GM21717 (cell line): ENCODE data around the gene NHS.
A peak's percentile ranks its signal among the peaks of the same experiment; 100 is the strongest.

Source experiments
- ATAC-seq: cut with Tn5 transposase; IDR thresholded peaks from one replicate; pipeline ENCODE4 v1.9.1; 2021; ENCODE audit warnings: mild to moderate bottlenecking, moderate library complexity; ENCODE audit not compliant: unreplicated experiment

NHS gene

DNA sequence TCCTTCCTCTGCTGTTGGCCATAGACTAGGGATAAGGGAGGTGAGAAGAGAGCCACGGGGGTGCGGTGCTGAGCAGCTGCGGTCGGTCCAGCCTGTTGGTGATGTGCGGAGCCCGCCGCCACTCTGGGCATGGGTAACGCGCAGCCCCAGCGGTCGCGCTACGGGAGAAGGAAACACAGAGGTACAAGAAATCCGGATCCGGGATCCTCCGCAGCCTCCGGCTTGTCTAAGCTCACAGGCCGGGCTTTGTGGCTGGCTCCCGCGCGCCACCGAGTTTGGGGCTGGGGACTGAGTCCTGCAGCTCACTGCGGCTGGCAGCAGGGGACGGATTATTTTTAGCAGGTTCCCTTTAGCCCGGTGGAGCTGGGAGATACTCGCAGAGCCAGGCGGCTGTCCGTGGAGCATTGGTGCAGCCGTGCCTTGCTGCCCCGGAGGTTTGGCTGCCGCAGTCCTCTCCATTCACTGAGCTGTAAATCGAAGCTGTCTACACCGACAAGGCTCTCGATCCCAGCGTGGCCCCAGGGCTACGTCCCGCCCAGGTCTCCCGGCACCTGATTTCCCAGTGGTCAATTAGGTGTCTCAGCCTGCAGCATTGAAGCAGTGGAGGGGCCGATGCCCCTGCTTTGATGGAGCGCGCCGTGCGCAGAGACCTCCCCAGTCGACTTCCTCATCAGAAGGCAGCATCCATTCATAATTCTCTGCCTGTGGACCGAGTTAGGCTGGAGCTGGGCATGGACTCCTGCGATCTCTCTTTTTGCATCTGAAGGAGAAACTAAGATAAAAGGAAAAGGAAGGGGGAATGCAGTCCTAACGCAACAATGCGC lies 280.4 kb downstream of the NHS start:
- ATAC-seq: no peak

- ATAC-seq: no peak
Observed at GRCh38 chrX:17656035-17656418, 281.0 kb downstream of the NHS start.

DNA sequence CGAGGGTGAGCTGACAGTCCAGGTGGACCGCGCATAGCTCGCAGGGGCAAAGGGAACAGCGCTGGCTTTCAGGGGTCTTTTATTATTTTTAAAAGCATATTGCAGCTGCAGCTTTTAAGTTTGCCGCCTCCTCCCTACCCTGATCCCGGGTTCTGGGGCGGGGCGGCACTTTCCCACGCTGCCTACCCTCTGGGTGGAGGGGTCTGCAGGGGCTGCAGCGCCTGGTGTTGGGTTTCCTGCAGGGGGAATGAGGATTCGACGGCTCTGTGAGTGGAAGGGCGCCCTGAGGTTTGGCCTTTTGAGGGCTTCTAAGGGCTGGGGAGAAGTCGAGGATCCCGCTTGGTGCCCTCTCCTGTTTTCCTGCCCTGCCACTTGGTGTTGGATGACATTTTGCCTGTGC lies 281.6 kb downstream of the NHS start:
- no peak for ATAC-seq

GRCh38 chrX:17662391-17662790 lies 287.4 kb downstream of the NHS start:
- no peak for ATAC-seq

DNA sequence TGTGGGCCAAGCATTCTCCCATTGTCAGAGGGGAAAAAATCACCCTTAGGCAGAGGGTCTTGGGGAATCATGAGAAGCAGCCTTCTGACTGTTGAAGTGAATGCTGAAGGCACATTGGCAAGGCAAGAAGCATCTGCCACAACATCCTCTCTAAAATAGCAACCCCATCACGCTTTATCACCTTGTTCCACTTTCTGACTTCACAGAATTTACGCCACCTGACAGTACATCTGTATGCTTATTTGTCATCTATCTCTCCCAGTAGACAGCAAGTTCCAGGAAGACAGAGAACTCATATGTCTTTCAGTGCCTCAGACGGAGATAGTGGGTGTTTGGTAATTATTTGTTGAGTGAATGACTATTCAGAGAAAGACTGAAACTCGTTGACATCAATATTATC lies 293.9 kb downstream of the NHS start:
- no peak for ATAC-seq

DNA sequence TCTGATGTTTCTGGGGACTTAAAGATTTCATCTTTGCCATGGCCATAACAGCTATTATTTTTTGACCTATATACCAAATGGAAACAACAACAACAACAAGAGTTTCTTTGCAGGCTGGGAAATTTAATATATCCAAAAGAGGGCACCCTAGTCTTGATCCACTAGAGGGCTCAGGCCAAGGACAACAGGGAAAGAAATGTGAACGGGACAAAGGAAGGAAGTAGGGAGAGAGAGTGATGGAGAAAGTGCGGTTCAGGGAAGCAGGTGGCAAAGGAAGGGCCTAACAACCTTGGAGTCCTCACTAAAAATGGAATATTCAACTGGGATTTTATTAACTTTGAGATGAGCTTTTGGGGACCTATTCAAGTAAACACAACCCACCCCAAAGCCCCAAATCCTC lies 294.5 kb downstream of the NHS start:
- ATAC-seq: no peak

DNA sequence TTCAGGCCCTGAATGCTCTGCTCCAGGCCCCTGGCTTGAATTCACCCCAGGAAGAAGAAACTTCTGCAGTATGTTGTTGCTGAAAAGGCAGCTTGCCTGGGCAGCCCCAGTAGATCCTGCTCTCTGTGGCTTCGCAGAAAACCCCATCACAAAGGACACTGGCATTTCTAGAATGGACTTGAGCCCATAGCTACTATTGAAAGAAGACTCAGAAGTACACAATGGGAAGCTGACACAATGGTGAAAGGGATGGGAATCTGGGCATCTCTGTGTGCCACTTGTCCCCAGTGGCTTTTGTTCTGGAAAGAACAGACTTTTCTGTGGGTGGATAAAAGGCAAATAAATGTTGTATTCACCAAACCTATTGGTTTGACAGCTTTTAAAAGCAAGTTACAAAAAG lies 294.9 kb downstream of the NHS start:
- no peak for ATAC-seq

DNA sequence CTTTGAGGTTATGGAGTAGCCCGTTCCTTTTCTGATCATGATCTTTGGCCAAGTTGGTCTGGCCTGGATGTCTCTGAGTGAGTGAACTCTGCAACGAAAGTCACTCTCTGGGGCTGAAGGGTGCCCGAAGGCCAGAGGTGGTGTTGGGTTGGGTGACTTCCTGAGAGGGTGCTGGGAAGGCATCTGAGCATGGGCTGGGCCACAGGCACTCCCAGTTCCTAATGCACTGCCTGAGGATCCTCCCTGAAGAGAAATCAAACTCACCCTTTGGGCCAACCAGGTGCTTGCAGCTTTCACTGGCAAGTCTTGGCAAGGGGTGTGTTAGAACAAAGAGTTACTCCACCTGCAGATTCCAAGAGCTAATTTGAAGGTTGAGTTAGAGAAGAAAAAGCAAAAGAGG lies 295.9 kb downstream of the NHS start:
- ATAC-seq: no peak

DNA sequence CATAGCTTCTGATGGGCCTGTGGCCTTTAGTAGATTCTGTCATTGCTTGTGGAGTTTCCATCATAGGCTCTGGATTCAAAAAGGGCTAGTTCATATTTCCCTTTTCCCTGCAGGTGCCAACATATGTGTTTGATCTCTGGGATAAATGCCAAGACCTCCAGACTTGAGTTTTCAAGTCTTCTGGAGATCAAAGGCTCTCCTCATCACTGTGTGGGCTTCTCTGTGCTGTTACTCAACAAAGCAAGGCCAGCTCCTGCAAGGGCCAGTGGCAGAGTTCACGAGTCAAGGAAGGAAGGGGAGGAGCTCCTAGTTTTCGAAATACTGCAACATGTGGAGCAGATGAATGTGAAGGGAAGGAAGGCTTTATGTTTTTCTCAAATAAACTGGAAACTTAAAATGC lies 299.6 kb downstream of the NHS start:
- ATAC-seq: no peak

DNA sequence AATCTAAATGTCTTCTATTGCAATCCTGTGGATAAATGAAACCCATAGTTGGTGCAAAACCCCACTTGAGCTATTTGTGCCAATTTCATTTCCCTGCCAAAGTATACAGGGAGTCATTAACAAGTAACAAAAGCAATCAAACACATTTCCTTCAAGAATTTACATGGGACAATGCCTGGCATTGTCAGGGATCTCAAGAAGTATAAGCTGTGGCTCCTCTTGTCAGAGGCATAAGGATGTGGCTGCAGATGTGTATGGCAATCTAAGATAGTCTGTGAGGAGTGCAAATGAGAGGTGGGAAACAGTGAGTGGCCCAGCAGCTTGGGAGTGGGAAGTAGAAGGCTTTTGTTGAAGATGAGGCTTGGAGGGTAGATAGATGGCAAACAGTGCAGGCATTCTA lies 304.3 kb downstream of the NHS start:
- ATAC-seq: no peak

GRCh38 chrX:17679820-17680219 lies 304.8 kb downstream of the NHS start:
- no peak for ATAC-seq

- ATAC-seq: no peak
Observed at GRCh38 chrX:17680732-17681413, 305.9 kb downstream of the NHS start.

GRCh38 chrX:17682259-17682658 lies 307.3 kb downstream of the NHS start:
- ATAC-seq: no peak

DNA sequence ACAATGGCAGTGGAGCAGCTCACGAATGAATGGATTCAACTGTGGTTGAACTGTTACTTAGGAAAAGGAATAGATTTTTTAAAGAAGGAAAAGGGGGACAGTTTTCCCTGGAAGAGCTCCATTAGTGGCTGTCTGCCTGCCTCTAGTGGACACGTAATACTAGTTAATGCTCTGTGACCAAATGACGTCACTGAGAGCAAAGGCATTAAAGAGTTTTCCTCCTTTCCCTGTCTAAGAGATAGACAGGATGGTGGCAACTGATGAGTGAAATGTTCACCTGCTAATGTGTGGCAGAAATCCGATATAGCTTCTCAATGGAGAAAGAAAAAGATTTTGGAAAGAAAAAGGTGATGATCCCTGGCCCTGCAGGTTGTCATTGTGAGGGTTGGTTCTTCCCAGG lies 310.0 kb downstream of the NHS start:
- no peak for ATAC-seq

DNA sequence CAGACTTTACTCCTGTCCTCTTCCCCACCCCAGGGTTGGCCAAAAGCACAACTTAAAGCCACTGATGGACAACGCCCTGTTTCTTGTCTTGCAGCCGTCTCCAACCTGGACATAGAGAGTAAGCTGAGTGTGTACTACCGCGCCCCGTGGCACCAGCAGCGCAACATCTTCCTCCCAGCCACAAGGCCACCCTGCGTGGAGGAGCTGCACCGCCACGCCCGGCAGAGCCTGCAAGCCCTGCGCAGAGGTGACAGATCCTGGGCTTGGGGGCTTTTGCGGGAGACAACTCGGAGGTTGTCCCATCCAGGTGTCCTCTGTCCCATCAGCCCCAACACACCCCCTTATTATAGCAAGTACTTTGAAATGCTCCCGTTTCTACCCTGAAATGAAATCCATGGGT lies 312.6 kb downstream of the NHS start:
- no peak for ATAC-seq

- ATAC-seq: peak; percentile 79
Observed at GRCh38 chrX:17689971-17690409, 315.0 kb downstream of the NHS start.

DNA sequence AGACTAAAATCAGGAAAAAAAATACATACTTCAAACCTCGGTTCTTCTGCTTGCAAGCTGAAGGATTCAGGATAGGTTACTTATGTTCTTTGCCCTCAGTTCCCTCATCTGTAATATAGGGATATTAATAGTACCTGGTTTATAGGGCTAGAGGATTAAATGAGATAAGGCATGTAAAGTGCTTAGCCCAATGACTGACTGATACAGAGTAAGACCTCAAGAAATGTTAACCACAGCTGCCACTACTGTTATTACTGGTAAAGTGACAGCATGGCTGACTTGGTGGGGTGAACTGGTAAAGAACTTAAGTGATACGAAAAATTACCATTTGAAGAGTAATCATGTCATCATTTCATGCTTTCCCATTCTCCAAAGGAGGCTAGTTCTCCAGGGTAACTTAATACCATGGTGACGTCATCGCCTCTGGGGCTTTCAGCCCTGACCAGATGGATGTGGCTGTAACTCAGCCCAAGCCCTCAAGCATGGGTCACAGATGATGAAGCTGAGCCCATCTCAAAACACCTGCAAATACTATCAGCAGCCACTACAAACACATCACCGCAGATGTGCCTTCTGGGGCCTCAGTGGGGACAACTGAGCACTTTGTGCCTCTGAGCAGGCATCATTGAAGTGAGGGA lies 317.8 kb downstream of the NHS start:
- ATAC-seq: no peak

GRCh38 chrX:17697191-17697590 lies 322.2 kb downstream of the NHS start:
- ATAC-seq: no peak

- ATAC-seq: no peak
Observed at GRCh38 chrX:17700976-17701375, 326.0 kb downstream of the NHS start.

DNA sequence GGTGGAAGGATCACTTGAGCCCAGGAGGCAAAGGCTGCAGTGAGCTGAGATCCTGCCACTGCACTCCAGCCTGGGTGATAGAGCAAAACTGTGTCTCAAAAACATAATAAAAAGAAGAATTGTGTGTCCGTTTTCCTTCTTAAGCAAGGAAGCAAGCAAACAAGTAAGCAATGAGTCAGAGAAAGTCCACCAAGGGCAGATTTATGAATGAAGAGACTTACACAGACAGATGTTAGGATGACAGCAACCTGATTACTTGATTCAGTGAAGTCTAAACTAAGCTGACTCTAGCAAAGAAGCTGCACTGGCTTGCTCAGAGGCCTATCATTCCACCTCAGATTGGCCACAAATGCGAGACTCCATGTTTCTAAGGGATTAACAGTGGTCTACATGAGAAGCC lies 328.2 kb downstream of the NHS start:
- no peak for ATAC-seq

DNA sequence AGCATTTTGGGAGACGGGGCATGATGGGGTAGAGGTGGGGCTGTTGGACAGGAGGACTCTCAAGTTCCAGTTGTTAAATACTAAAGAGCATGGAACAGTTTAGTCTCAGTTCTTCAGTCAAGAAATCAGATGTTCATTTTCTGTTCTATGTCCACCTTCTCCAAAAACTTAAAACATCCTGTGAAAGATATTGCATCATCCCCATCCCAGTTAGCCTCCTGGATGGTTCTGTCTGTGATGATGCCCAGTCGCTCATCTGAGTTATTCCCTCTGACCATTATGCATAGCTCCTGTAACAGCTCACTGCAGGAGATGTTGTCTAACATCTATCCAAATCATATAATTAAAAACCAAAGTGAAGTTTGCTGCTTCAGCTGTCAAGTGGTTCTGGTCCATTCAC lies 330.2 kb downstream of the NHS start:
- no peak for ATAC-seq

DNA sequence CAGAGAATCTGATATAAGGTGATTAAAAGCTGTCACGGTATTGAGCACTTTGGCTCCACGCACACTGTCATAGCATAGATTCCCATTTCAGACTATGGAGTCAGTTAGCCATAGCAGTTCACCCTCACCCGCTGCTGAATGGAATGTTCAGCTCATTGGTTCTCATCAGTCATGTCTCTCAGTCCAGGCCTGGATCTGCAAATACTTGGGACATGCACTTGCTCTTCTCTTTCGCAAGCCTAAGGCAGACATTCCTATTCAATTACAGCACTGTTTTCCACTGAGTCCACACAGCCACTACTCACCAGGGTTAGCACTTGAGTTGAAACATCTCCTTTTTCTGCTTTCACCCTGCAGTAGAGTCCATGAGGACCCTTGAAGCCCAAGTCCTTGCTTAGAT lies 331.7 kb downstream of the NHS start:
- ATAC-seq: no peak
